HG03354 (cell line): ENCODE measurements around the gene PGLYRP4.

Source experiments
- ATAC-seq: cut with Tn5 transposase; IDR thresholded peaks from one replicate; pipeline ENCODE4 v1.9.1; 2021; ENCODE audit warnings: mild to moderate bottlenecking; ENCODE audit not compliant: unreplicated experiment, poor library complexity, severe bottlenecking

PGLYRP4 gene

GRCh38 chr1:153380711-153381110, 32.1 kb upstream of the PGLYRP4 start:
- no peak for ATAC-seq

DNA sequence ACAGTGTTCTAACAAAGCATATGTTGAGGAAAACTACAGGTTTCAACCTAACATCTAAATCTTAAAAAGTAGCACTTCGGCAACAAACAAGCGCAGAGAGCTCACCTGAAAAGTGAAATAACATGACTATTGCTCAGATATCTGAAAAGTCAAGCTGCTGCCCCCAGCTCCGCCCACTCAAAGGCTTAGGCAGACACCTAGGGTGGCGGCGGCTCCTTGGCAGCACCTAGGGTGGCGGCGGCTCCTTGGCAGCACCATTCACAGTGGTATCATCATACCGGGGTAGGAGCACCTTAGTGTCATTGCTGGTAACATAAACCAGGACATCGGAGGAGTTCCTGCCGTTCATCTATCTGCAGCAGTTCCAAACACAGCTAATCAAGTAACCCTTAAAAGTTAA, 30.9 kb upstream of the PGLYRP4 start:
- ATAC-seq: no peak

DNA sequence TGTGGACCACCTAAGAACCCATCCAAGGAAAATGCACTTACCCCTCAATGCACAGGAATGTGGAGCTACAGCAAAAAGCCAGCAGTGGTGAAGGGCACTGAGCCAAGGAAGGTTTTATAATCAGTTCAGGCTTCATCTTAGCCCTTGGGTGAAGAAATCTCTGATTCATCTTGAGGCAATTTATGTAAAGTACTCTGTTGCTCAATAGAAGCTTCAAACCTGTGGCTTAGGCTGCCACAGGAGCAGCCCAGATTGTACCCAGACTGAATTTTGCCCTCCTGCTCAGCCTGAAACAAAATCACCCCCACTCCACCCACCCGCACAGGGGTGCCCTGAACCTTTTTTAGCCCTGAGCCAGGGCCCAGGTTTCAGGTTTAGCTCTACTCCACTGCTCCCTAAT, 26.9 kb upstream of the PGLYRP4 start, which contains the start of gene S100A12:
Gene S100A12 (minus strand): TSS at position 111 of the 400 bp plus-strand sequence. CDS start 1,029 bp downstream, outside the sequence.
- ATAC-seq: no peak

- ATAC-seq: no peak
Observed at GRCh38 chr1:153374071-153374470, 25.4 kb upstream of the PGLYRP4 start.

GRCh38 chr1:153372571-153372970, 23.9 kb upstream of the PGLYRP4 start:
- no peak for ATAC-seq

GRCh38 chr1:153371231-153371630, 22.6 kb upstream of the PGLYRP4 start:
- no peak for ATAC-seq

DNA sequence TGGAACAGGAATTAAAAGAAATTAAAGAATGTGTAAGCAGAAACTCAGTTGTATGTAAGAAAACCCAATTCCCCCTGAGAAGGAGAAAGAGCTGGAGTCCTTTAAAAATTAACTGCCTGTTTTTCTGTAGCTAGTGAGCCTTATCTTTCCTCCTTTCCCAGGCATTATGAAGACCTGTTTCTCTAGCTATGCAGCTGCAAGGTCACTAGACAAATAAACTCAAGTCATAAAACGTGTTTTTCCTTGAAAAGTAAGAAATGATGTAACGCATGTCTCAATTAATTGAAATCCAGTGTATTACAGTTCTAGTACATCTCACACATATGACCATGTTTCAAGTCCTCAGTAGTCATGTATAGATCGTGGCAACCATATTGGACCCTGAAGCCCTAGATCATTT, 21.5 kb upstream of the PGLYRP4 start:
- no peak for ATAC-seq

- ATAC-seq: no peak
Observed at GRCh38 chr1:153368495-153368894, 19.9 kb upstream of the PGLYRP4 start.

GRCh38 chr1:153367090-153367489, 18.4 kb upstream of the PGLYRP4 start:
- no peak for ATAC-seq

- ATAC-seq: no peak
Observed at GRCh38 chr1:153366261-153366660, 17.6 kb upstream of the PGLYRP4 start.

GRCh38 chr1:153365696-153366095, 17.1 kb upstream of the PGLYRP4 start:
- ATAC-seq: no peak

DNA sequence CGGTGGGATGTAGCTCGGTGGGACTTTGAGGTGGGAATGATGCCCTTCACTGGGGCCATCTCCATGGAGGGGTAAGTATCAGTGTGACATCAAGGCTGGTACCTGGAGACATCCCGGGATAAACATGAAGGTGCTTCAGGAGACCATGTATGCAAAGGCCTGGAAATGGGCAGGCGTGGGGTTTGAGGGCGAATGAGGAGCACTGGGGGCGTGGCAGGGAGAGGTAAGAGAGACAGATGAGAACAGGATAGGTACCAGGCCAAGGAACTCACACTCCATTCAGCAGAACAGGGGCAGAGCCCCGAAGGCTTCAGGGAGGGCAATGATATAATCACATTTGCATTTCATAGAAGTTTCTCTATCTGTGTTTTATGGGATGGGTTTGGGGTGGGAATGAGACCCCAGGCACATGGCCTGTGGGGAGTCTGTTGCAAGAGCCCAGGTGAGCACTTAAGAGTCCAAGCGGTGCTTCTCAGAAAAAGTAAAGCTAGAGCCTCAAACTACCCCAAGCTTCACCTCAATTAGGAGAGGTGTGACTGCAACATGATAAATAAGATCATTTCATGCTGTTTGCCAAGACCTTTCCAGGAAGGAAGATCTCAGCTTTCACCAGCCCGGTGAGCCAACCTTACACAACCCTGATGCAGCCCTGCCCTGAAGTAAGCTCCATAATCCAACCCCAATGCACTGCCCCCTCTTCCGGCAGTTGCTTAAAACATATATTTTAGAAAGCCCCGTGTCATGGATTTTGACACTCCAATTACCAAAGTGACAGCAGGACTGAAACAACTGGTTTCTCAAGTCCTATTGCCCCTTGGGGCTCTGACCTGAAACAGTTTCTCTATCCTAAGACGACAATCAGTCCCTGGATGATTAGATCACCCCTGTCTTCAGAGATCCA, 16.4 kb upstream of the PGLYRP4 start:
- no peak for ATAC-seq

DNA sequence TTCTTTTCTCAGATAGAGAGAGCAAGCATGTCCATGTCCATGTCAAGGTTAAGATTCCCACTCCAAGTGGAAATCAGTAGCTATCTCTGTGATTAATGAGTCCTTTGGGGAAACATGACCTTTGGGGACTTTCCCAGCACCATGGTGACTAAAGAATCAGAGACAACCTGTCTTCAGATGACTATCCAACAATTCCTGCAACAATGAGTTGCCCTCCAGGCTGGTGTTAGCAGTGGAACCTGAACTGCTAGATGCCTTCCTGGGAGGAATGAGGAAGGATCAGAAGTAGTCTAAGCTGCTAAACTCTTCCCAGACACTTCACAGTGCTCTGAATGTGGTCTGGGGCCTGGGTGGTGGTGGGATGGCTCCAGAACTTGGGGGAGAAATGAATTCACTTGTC, 15.5 kb upstream of the PGLYRP4 start:
- ATAC-seq: no peak

GRCh38 chr1:153363641-153364040, 15.0 kb upstream of the PGLYRP4 start:
- no peak for ATAC-seq

DNA sequence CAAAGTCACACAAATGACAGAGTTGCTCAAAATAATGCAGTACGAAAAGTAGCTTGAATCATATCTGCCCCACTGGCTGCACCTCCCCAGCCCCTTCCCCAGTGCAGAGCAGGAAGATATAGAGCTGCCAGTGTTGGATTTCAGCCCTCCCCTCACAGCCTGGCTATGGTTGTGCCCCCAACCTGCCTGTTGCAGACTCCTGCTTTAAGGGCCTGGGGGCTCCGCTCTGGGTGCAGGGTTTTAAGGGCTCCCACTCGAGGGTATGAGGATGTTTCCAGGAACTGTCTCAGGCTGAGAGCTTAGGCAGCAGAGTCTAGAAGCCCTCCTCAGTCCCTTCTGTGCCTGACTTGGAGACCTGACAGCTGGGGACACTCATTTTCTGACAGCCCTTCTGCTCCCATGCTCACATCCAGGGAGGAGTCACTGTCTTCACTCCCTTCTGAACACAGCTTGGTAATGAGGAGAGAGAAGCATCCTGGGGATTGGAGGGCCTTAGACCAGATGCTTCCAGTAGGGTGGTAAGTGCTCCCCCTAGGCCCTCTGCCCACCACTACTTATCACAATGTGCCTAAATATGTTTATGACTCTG, 13.6 kb upstream of the PGLYRP4 start:
- no peak for ATAC-seq

DNA sequence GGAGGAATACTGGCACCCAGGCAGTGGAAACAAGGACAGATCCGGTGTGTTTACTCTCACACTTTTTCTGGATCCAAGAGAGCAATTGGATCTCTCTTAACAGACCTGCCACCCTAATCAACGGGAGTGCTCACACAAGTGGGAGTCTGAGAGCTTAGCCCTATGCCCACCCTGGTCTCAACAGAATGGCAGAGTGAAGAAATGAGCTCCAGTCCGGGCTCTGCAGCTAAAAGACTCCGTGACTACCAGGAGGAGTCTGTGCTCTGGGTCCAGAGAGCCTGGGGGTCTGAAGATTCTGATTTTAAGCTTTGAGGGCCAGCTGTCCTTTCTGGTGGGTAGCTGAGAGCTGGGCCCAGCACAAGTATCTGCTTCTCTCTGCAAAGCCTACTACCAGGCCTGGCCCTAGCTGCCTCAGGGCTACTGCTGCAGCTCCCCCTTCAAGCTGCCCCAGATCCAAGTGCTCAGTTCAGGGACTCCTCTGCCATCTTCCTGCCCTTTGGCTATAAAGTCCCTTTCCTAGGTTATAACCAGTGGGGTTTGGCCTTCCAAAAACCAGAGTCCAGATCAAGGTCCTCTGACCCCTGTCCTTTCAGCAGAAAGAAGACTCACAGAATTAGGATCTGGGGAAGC, 13.0 kb upstream of the PGLYRP4 start:
- ATAC-seq: no peak

- no peak for ATAC-seq
Observed at GRCh38 chr1:153360592-153361479, 12.2 kb upstream of the PGLYRP4 start.

DNA sequence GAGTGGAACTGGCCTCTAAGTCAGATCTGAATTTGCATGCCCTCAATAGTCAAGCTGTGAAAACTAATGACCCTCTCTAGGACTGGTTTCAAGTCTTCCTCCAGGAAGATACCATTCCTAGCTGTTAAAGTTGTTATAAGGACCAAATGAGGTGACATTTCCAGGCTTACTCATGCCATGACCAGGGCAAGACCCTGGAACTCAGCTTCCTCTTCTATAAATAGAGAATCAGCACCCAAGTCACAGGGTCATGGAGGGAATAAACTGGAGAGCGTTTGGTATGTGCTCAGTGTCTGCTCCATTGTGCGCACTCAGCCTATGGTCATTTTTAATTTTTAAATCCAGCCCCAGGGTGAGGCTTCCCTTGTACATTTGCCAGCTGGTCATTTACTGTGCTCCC, 11.5 kb upstream of the PGLYRP4 start:
- no peak for ATAC-seq

DNA sequence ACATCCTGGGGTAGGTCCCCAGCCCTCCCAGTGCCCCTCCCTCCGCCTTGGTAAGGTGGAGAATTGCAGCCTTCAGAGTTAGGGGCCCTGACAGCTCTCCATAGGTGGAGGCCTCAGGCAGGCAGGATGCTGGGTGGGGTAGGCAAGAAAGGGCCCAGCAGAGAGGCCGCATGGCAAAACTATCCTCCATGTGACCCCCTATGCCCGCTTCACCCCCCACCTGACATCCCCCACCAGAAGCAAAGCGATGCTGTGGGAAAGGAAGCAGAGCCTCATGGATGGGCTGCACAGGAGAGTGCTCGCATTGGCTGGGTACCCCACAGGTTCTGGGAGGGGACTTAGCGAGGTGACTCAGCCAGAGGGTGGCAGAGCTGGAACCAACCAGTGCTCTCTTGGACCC, 10.6 kb upstream of the PGLYRP4 start:
- ATAC-seq: no peak

GRCh38 chr1:153358691-153358975, 10.0 kb upstream of the PGLYRP4 start:
- ATAC-seq: no peak
